Endometrial microvascular endothelial cells (primary cell): ENCODE data around the gene AOC3. TPM values are rescaled to one million over a fixed set of nuclear protein-coding genes. Genes with fewer than 3 reads are reported as not detected.
"Not testable (repeated sequence)": the region's sequence is repeated elsewhere in the genome, so short reads cannot be mapped to it uniquely, and the experiment has no call there.

Experiments used
- in situ Hi-C: cut with HindIII; loops from 2 replicates; pipeline ENCODE4 v1.10.0; 2017; ENCODE audit warnings: low sequenced_read_pairs, low pct_unique_long_range_greater_than_20kb; ENCODE audit errors: inconsistent ontology term
- total RNA-seq: library from RNA; depleted of rRNA; stranded (reverse); fragments of >200 nt; gene quantifications from one replicate; pipeline ENCODE4 v1.2.3, GENCODE V29; 2015; ENCODE audit errors: inconsistent ontology term

The AOC3 gene
- total RNA-seq, 1 donor from 2014 or later, result not detected

- in situ Hi-C loops, result no loop called here
These were observed 7.6 kb upstream of the AOC3 start for GRCh38 chr17:42843358-42843934.

GRCh38 chr17:42844271-42844670, 6.7 kb upstream of the AOC3 start, which contains the start of gene AOC2:
AOC2 (plus strand) TSS chr17:42844580; CDS start chr17:42844627, 47 bp downstream.
- in situ Hi-C loops, result no loop called here

DNA sequence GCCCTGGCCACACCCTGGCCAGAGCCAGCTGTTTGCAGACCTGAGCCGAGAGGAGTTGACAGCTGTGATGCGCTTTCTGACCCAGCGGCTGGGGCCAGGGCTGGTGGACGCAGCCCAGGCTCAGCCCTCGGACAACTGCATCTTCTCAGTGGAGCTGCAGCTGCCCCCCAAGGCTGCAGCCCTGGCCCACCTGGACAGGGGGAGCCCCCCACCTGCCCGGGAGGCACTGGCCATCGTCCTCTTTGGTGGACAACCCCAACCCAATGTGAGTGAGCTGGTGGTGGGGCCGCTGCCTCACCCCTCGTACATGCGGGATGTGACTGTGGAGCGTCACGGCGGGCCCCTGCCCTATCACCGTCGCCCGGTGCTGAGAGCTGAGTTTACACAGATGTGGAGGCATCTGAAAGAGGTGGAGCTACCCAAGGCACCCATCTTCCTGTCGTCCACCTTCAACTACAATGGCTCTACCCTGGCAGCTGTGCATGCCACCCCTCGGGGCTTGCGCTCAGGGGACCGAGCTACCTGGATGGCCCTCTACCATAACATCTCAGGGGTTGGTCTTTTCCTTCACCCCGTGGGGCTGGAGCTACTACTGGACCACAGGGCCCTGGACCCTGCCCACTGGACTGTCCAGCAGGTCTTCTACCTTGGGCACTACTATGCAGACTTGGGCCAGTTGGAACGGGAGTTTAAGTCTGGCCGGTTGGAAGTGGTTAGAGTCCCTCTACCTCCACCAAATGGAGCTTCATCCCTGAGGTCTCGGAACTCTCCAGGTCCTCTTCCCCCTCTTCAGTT, 6.0 kb upstream of the AOC3 start:
- in situ Hi-C loops, result no loop called here

DNA sequence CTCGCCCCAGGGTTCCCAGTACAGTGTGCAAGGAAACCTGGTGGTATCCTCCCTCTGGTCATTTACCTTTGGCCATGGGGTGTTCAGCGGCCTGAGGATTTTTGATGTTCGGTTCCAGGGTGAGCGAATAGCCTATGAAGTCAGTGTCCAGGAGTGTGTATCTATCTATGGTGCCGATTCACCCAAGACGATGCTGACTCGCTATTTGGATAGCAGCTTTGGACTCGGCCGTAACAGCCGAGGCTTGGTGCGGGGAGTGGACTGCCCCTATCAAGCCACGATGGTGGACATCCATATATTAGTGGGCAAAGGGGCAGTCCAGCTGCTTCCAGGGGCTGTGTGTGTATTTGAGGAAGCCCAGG, 5.5 kb upstream of the AOC3 start:
- in situ Hi-C loops, result no loop called here

GRCh38 chr17:42845918-42846593, 4.9 kb upstream of the AOC3 start:
- in situ Hi-C loops, result no loop called here

- in situ Hi-C loops, result no loop called here
These were observed 4.3 kb upstream of the AOC3 start for GRCh38 chr17:42846594-42847280.

GRCh38 chr17:42848093-42848492, 2.9 kb upstream of the AOC3 start:
- in situ Hi-C loops, result no loop called here

DNA sequence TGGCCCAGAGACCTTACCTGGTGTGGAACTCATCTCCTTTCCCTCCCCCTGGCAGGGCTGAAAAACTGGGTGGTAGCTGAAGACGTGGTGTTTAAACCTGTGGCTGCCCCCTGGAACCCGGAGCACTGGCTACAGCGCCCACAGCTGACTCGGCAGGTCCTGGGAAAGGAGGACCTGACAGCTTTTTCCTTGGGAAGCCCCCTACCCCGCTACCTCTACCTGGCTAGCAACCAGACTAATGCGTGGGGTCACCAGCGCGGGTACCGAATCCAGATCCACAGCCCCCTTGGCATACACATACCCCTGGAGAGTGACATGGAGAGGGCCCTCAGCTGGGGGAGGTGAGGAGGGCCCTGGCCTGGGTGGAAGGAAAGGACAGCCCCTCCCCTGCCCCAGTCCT, 2.0 kb upstream of the AOC3 start:
- in situ Hi-C loops, result no loop called here

DNA sequence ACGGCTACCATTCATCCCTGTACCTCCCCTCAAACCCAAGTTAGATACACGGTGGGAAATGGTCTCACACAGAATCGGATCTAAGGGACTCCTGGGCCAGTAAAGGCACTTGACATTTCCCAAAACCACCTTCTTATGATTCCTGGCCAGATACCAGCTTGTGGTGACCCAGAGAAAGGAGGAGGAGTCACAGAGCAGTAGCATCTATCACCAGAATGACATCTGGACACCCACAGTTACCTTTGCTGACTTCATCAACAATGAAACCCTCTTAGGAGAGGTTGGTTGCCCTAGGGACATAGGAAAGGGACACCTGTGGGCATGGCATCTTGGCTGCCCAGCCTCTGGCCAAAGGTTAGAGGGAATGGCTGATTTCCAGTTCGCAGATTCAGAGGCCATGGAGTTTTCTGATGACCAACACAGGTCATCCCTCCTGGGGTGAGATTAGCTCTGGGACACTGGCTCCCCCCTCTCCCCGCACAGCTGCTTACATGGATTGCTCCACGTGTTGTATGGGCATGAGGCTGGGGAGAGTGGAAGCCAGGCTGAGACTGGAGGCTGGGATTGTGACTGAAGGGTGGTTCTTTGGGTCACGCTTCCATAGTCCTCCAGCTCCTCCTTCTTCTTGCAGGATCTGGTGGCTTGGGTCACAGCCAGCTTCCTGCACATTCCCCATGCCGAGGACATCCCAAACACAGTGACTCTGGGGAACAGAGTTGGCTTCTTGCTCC, 1.4 kb upstream of the AOC3 start:
- in situ Hi-C loops, result no loop called here

DNA sequence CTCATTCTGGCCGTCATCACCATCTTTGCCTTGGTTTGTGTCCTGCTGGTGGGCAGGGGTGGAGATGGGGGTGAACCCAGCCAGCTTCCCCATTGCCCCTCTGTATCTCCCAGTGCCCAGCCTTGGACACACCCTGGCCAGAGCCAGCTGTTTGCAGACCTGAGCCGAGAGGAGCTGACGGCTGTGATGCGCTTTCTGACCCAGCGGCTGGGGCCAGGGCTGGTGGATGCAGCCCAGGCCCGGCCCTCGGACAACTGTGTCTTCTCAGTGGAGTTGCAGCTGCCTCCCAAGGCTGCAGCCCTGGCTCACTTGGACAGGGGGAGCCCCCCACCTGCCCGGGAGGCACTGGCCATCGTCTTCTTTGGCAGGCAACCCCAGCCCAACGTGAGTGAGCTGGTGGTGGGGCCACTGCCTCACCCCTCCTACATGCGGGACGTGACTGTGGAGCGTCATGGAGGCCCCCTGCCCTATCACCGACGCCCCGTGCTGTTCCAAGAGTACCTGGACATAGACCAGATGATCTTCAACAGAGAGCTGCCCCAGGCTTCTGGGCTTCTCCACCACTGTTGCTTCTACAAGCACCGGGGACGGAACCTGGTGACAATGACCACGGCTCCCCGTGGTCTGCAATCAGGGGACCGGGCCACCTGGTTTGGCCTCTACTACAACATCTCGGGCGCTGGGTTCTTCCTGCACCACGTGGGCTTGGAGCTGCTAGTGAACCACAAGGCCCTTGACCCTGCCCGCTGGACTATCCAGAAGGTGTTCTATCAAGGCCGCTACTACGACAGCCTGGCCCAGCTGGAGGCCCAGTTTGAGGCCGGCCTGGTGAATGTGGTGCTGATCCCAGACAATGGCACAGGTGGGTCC, 607 bp downstream of the AOC3 start:
- in situ Hi-C loops, result not testable (repeated sequence)

DNA sequence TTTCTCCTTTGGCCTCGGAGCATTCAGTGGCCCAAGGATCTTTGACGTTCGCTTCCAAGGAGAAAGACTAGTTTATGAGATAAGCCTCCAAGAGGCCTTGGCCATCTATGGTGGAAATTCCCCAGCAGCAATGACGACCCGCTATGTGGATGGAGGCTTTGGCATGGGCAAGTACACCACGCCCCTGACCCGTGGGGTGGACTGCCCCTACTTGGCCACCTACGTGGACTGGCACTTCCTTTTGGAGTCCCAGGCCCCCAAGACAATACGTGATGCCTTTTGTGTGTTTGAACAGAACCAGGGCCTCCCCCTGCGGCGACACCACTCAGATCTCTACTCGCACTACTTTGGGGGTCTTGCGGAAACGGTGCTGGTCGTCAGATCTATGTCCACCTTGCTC, 1.4 kb downstream of the AOC3 start:
- in situ Hi-C loops, result no loop called here

GRCh38 chr17:42853004-42853403, 2.0 kb downstream of the AOC3 start:
- in situ Hi-C loops, result no loop called here

- in situ Hi-C loops, result no loop called here
These were observed 2.6 kb downstream of the AOC3 start for GRCh38 chr17:42853597-42853967.

DNA sequence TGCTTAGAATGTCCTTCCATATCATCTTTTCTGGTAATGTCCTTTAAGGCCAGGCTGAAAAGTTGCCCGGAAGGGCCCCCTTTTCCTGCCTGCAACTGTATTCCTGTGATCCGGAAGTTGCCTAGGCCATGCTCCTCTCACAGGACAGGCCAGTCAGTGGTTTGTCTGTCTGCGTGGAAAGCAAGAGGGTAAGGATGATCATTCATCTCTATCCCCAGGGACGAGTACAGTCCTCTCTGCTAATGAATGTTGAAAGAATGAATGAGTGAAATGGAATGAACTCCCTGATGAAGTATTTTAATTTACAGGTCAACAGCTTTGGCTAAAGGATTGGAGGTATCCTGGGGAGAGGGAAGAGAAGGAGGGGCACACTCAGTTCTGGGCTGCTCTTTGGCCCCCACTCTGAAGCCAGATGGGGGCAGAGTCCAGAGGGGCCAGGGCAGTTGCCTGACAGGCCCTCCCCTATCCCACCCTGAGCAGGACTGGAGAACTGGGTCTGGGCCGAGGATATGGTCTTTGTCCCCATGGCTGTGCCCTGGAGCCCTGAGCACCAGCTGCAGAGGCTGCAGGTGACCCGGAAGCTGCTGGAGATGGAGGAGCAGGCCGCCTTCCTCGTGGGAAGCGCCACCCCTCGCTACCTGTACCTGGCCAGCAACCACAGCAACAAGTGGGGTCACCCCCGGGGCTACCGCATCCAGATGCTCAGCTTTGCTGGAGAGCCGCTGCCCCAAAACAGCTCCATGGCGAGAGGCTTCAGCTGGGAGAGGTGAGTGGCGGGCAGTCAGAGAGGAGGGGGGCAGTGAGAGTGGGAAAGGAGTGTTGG, 3.2 kb downstream of the AOC3 start:
- in situ Hi-C loops, result no loop called here

DNA sequence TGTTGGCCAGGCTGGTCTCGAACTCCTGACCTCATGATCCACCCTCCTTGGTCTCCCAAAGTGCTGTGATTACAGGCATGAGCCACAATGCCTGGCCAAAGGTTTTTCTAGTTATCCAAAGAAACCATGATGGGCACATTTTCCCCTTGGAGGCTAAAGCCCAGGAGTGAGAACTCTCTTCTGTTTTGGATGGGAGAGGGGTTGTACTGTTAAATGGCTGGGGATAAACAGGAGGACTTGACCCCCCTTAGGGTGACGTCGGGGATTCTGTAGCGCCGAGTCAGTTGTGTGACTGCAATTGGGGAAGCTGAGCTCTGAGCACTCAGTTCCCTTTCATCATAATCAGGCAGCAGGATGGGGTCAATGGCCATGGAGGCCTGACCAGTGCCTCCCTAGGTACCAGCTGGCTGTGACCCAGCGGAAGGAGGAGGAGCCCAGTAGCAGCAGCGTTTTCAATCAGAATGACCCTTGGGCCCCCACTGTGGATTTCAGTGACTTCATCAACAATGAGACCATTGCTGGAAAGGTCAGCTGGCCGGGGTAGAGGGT, 4.1 kb downstream of the AOC3 start:
- in situ Hi-C loops, result no loop called here

DNA sequence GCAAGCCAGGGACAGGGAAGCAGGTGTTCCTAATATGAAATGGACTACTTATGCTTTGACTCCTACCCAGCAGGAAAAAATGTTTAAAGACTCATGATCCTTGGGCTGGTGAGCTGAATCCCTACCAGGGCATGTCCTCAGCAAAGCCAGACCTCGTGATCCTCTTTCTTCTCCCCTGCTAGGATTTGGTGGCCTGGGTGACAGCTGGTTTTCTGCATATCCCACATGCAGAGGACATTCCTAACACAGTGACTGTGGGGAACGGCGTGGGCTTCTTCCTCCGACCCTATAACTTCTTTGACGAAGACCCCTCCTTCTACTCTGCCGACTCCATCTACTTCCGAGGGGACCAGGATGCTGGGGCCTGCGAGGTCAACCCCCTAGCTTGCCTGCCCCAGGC, 5.1 kb downstream of the AOC3 start:
- in situ Hi-C loops, result not testable (repeated sequence)

GRCh38 chr17:42856516-42856915, 5.5 kb downstream of the AOC3 start:
- in situ Hi-C loops, result not testable (repeated sequence)
